GM21515 (cell line): ENCODE results near the gene DDX39A.
A peak's percentile ranks its signal among the peaks of the same experiment; 100 is the strongest.
"Not testable (repeated sequence)": the region's sequence is repeated elsewhere in the genome, so short reads cannot be mapped to it uniquely, and the experiment has no call there.

Source experiments
- ATAC-seq: cut with Tn5 transposase; IDR thresholded peaks from one replicate; pipeline ENCODE4 v1.9.1; 2021; ENCODE audit not compliant: unreplicated experiment

Gene DDX39A

GRCh38 chr19:14367016-14367415 is 52.1 kb downstream of the DDX39A start:
- ATAC-seq, result no peak

- peak; percentile 38 for ATAC-seq
Observed at GRCh38 chr19:14366529-14366928, 52.6 kb downstream of the DDX39A start.

- not testable (repeated sequence) for ATAC-seq
Observed at GRCh38 chr19:14364098-14364443, 55.1 kb downstream of the DDX39A start.

- ATAC-seq, result no peak
Observed at GRCh38 chr19:14363183-14364097, 55.7 kb downstream of the DDX39A start.

- no peak for ATAC-seq
Observed at GRCh38 chr19:14361824-14362223, 57.3 kb downstream of the DDX39A start.
